T-helper 2 cell treated with Interferon-gamma antibody and Interleukin-4, amounts not matched to agents 100 ng/mL and 5 ng/mL, for 36 hours (primary cell): ENCODE data around the gene FRMPD1. TPM values are rescaled to one million over a fixed set of nuclear protein-coding genes. Genes with fewer than 3 reads are reported as not detected.

Source experiments
- intact Hi-C: fragments of 100-400 bp; cut with micrococcal nuclease; formaldehyde crosslinking; loops from one replicate; pipeline ENCODE4 v1.15.1; 2023
- total RNA-seq: library from RNA; stranded (reverse); gene quantifications from 2 replicates; pipeline ENCODE4 v1.2.3, GENCODE V29; 2022

The FRMPD1 gene
- total RNA-seq, 1 donor from 2014 or later, result not detected

DNA sequence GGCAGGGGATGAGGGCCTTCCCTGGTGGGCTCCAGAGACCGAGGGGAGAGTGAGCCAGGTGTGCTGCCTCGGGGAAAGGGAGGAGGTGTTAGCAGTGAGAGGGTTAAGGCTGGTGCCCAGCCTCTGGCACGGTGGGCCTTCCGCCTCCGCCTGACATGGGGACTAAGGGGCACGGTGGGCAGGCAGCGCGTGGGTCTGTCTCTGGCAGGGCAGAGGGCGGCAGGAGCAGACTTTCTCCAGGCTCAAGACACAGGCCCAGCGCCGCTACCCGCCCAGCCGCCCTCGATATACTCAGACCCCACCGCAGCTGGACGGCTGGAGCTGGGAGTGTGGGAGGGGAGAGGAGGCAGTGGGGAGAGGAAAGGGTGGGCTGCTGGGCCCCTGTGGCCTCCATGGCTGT lies 14.9 kb upstream of the FRMPD1 start:
- intact Hi-C loops, result no loop called here

GRCh38 chr9:37636511-37637448 lies 14.0 kb upstream of the FRMPD1 start:
- intact Hi-C loops, result no loop called here

DNA sequence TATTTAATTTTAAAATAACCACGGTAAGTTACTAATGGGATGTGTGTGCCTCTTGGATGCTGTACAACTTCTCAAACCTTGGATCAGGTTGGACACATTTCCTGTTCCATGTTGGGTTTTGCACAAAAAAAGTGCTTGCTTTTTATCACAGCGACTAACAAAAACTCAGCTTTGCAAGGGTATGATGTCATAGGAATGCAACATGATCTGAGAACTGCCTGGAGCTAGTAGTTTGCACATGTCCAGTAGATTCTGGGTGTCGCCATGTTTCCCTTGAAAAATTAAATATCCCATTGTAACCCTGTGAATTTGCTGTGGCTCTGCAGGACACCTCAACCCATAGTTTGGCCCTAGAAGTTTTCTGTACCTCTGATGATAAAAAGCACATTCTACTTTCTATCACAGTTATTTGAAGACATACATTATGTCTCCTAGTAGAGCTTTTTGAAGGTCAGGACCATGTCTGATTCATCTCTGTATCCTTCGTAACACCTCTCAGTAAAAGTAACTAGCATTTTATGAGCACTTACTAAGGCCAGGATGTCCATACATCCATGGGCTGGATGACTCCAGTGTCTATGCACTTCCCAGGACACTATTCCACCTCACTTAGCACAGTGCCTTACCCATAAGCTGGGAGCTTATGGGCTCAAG lies 11.5 kb upstream of the FRMPD1 start:
- intact Hi-C loops, result no loop called here

DNA sequence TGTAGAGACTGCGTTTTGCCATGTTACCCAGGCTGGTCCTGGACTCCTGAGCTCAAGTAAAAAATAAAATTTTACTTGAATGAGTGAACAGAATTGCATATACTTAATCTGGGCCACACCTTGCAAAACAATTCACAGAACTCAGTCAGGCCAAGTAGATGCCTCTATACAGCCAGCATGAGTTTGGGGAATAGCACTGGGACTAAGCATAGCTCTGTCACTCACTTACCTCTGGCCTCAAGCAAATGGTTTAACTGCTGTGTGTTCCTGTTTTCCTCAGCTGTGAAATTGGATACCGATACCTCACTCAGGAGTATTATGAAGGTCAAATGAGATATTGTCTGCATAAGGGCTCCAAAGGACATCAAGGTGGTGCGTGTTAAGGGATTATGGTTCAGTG lies 10.9 kb upstream of the FRMPD1 start:
- intact Hi-C loops, result no loop called here

DNA sequence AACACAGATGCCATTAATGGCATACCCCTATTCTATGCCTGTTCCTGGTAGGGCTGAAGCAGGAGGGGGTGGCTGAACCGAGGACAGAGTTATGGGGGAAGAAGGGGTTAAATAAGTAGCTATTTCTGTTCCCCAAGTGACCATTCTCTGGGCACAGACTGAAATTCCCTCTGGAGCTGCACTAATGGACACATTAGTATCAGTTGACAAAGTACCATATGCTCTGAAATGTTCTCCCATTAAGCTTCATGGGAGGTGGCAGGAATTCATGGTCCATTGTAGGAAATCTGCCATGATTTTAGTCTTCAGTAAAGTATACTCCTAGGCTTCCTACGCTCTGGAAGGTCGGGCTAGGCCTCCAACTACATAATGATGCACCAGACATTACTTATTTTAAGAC lies 10.5 kb upstream of the FRMPD1 start:
- intact Hi-C loops, result no loop called here

DNA sequence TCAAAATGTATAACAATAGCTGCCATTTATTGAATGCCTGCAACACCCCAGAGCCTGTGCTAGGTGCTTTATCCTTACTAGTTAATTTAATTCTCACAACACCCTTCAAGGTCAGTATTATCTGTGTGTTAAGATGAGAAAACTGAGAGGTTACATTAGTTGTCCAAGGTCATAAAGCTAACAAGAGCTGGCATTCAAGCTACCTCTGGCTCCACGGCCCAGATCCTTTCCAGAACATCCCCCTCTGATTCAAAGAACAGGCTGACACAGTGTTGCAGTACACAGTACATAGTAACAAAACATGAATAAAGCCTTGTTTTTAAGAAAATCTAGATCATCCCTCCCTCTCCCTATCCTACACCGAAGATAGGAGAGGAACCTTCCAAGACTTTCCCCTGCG lies 9.4 kb upstream of the FRMPD1 start:
- intact Hi-C loops, result no loop called here

DNA sequence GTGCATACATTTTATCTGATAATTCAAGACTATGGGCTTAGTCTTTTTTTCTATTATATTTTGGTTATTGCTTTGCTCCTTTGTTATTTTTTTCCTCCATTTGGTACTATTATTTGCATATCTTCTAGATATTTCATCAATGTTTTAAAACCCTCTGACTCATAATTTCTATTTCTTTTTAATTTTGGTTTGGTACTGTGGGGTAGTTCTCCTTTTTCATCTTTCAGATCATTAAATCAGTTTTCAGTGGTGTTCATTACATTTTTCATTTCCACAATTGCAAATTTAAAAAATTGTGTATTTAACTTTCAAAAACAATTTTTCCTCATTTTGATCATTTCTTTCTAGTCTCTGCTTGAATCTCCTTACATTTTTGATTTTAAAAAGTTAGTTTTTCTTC lies 7.5 kb upstream of the FRMPD1 start:
- intact Hi-C loops, result no loop called here

GRCh38 chr9:37645903-37646506 lies 4.7 kb upstream of the FRMPD1 start:
- intact Hi-C loops, result no loop called here

DNA sequence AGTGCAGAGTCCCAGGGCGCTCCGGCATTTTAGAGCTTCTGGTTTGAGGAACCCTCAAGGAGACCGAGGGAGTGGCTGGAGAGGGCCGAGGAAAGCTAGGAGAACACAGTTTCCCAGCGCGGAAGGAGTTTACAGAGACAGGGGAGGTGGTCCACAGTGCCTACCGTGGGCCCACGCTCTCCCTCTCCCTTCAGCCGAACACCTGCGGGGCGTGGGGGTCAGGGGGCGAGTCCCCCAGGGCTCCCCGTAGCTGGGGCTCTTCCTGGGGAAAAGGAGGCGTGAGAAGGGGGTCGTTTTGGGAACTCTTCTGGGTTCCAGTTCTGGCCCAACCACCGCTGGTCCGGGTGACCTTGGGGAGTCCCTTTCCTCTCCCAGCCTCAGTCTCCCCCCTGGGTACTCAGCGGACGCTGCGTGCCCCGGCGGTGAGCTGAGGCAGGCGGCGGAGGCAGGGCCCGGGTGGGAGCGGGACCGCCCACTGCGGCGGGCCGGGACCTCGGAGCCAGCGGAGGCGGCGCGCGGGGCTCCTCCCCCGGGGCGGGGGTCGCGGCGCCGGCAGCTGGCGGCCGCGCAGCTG lies 368 bp upstream of the FRMPD1 start:
- intact Hi-C loops, result loop anchor here (5.0 kb wide), 1 partner anchor 58 kb away; the partner anchor contains the start of gene TOMM5

- intact Hi-C loops, result loop anchor here (5.0 kb wide), 1 partner anchor 60 kb away; the partner anchor contains the start of gene TOMM5
These were observed 1.5 kb downstream of the FRMPD1 start for GRCh38 chr9:37652261-37652660.

- intact Hi-C loops, result loop anchor here (5.0 kb wide), 1 partner anchor 61 kb away; the partner anchor contains the start of gene TOMM5
These were observed 2.6 kb downstream of the FRMPD1 start for GRCh38 chr9:37653385-37653784.

DNA sequence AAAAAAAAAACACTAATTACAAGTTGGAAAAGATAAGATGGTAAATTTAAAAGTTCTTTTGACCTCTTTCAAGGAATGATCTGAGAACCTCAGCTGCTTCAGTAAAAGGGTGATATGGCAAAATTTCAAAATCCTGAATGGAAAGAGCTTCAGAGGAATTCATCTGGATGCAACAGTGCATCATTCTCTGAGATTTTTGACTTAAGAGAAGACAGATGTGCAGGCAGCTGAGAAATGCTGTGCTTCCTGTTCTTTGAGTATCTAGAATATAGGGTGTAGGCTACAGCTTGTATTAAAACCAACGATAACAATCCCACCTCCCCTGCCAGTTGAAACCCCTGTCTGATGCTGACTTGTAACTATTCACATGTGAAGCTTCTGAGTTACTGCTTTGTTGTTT lies 6.2 kb downstream of the FRMPD1 start:
- intact Hi-C loops, result no loop called here

DNA sequence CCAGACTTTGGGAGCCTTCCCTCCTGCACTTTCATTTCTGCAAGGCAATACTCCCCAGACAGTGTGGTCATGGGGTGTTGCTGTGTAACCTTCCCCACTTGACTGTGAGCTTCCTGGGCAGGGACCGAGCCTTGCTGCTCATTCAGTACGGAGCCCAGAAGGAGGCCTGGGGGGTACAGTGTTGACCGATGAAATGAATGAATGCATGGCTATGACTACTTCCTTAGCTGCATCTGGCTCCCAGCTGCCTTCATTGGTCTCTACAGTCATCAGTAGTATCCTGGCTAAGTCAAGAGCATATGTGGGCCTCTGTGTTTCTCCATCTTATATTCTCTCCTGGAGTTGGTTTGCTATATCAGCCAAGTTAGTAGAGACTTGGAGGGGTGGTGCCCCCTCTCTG lies 9.9 kb downstream of the FRMPD1 start:
- intact Hi-C loops, result no loop called here

- intact Hi-C loops, result no loop called here
These were observed 13.2 kb downstream of the FRMPD1 start for GRCh38 chr9:37663926-37664325.

GRCh38 chr9:37667706-37668105 lies 17.0 kb downstream of the FRMPD1 start:
- intact Hi-C loops, result no loop called here

- intact Hi-C loops, result no loop called here
These were observed 17.4 kb downstream of the FRMPD1 start for GRCh38 chr9:37668116-37668601.

GRCh38 chr9:37669232-37669631 lies 18.5 kb downstream of the FRMPD1 start:
- intact Hi-C loops, result no loop called here

DNA sequence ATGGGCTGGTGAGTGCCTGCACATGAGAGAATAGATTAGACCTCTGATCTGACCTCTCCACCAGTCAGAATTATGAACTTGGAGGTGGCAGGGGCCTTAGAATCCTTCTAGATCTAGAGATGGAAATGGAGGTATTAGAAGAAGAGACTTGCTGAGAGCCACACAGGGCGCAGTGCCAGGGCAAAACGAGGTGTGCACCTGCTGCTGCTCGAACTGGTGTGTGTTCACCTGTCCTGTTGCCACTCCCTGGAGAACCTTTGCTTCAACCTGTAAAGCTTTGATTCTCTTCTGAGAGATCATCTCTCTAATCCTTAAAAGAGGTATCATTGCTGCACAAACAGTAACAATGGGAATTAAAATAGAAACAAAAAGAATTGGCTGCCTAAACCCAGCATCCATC lies 24.9 kb downstream of the FRMPD1 start:
- intact Hi-C loops, result no loop called here

GRCh38 chr9:37676411-37676830 lies 25.7 kb downstream of the FRMPD1 start:
- intact Hi-C loops, result no loop called here

GRCh38 chr9:37677435-37677834 lies 26.7 kb downstream of the FRMPD1 start:
- intact Hi-C loops, result no loop called here

- intact Hi-C loops, result no loop called here
These were observed 28.1 kb downstream of the FRMPD1 start for GRCh38 chr9:37678789-37679273.
